Suppressor macrophage (primary cell): ENCODE measurements around the gene REXO5.
"Not testable (repeated sequence)": the region's sequence is repeated elsewhere in the genome, so short reads cannot be mapped to it uniquely, and the experiment has no call there.

Source experiments
- DNase-seq, 4 experiments: peaks; one replicate each; pipeline ENCODE4 v3.0.0-alpha.2; 2020 to 2022

REXO5 gene

GRCh38 chr16:20849589-20850390 is 43.5 kb downstream of the REXO5 start:
- peak; percentile 67 to 80 (median 78) for DNase-seq

GRCh38 chr16:20850981-20851380 is 44.7 kb downstream of the REXO5 start:
- no peak for DNase-seq

- no peak for DNase-seq
These were observed 45.3 kb downstream of the REXO5 start for GRCh38 chr16:20851601-20852000.

- no peak for DNase-seq
These were observed 46.8 kb downstream of the REXO5 start for GRCh38 chr16:20853143-20853542.

- DNase-seq: no peak
These were observed 47.8 kb downstream of the REXO5 start for GRCh38 chr16:20853981-20854620.

GRCh38 chr16:20854963-20855362 is 48.6 kb downstream of the REXO5 start:
- no peak for DNase-seq

- DNase-seq: no peak
These were observed 51.0 kb downstream of the REXO5 start for GRCh38 chr16:20857281-20857680.

GRCh38 chr16:20859229-20859628 is 52.9 kb downstream of the REXO5 start:
- DNase-seq: no peak

- DNase-seq: no peak
These were observed 53.4 kb downstream of the REXO5 start for GRCh38 chr16:20859699-20860098.

- DNase-seq: no peak
These were observed 54.0 kb downstream of the REXO5 start for GRCh38 chr16:20860361-20860760.

- DNase-seq: not testable (repeated sequence)
These were observed 54.7 kb downstream of the REXO5 start for GRCh38 chr16:20860995-20861394.

GRCh38 chr16:20862162-20862960 is 56.0 kb downstream of the REXO5 start:
- no peak for DNase-seq

- not testable (repeated sequence) for DNase-seq
These were observed 58.0 kb downstream of the REXO5 start for GRCh38 chr16:20864376-20864775.

GRCh38 chr16:20865420-20866131 is 59.2 kb downstream of the REXO5 start:
- DNase-seq: no peak

GRCh38 chr16:20866145-20866772 is 59.9 kb downstream of the REXO5 start:
- DNase-seq: peak in 2 of 4 experiments; percentile 15 to 24

- no peak for DNase-seq
These were observed 60.5 kb downstream of the REXO5 start for GRCh38 chr16:20866801-20867200.

- DNase-seq: no peak
These were observed 61.3 kb downstream of the REXO5 start for GRCh38 chr16:20867585-20867984.

- no peak for DNase-seq
These were observed 62.6 kb downstream of the REXO5 start for GRCh38 chr16:20868890-20869289.

GRCh38 chr16:20870122-20870820 is 63.9 kb downstream of the REXO5 start:
- DNase-seq: peak in 3 of 4 experiments; percentile 41 to 56 (median 49)

- no peak for DNase-seq
These were observed 64.9 kb downstream of the REXO5 start for GRCh38 chr16:20871258-20871657.
